Stimulated activated CD8-positive, alpha-beta memory T cell treated with anti-CD3 and anti-CD28 coated beads, Interleukin-15, amount 100 ng/mL, for 4 hours (primary cell): ENCODE data around the gene EBF4.

ENCODE experiments used
- DNase-seq, 2 donors: peaks; one replicate each; pipeline ENCODE4 v3.0.0-alpha.2; 2020; ENCODE audit warnings: low read depth in 2 of 2

The EBF4 gene

DNA sequence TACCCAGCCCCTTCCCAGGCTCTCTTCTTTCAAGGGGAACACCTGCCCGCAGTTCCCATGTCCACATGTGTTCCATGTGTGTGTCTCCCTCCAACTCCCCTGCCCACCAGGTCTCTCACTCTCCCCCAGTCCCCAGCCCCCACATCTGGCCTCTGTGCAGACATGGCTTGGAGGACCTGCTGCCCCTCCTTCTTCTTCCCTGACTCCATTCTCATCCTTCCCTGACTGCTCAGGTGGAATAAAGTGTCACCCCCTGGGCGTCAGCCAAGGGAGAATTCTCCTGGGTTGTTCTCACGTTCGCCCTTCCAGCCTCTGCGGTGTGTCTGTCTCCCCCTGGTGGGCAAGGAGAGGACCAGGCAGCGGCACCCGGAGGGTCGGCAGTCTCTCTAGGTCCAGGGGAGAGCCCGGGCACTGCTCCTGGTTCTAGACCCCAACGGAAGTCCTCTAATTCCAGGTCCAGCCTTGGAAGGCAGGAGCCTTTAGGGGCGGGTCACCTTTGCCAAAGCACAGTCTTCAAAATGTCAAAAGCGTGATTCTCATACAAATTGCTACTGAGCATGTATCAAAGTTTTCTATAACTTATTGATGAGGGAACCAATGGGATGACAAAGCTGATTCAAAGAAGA is 50.5 kb downstream of the EBF4 start:
- DNase-seq: peak; percentile 42 to 61

DNA sequence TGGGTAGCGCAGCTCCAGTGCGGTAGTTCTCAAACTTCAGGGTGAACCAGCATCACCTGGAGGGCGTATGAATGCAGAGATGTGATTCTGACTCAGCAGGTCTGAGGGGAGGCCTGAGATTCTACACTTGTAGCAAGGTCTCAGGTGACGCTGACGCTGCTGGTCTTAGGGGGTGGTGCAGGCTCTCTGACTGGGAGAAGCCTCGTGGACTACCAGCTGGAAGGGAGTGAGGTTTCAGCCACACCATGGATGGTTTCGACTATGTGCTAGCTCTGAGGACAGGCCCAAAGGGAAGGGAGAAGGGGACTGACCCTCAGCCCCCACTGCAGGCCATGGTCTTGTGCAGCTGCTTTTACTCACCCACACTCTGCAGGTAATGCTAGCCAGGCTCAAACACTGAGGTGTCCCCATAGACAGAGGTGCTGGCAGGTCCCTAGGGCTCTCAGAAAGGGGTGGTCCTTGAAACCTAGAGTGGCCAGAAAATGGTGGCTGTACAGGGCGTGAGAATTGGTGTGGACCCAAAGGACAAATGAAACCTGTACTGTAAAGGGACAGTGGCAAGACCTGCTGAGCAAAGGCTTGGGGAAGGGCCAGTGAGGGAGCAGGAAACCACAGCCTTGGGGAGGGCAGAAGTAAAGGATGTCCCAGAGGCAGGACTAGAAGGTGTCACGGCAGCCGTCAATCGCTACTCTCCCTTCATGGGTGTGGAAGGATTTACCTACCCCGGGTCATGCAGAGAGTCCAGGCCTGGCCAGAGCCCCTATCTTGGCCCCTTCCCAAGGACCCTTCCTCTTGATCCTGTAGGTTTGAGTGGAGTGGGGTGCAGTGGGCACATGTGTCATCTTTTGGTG is 52.7 kb downstream of the EBF4 start:
- no peak for DNase-seq

DNA sequence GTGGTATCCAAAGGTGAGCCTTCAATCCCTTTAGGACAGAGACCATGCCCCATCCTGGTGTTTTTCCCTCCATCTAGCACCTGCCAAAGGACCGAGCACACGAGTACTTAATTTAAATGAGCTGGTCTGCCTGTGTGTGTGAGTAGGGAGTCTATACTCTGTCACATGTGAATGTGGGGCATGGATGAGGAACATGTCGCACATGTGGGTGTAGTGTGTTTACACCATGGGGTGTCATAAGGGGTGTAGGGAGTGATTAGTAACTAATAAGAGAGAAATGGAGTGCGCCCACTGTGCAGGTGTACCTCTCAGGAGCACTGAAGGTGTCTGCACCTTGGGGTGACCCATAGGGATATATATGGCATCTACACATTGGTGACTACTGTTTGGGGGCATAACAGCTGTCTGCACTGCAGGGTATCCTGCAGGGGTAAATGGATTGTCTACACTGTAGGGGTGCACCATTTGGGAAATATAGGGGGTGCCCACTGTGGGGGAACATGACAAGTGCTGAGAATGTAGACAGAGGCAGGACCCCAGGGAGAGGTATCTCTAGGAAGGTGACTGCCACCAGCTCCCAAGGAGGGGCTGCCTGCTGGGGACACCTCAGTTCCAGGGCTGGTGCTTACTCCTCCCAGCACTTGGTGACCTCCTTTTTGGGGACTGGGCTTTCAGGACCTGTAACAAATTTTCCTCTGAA is 53.5 kb downstream of the EBF4 start:
- no peak for DNase-seq

DNA sequence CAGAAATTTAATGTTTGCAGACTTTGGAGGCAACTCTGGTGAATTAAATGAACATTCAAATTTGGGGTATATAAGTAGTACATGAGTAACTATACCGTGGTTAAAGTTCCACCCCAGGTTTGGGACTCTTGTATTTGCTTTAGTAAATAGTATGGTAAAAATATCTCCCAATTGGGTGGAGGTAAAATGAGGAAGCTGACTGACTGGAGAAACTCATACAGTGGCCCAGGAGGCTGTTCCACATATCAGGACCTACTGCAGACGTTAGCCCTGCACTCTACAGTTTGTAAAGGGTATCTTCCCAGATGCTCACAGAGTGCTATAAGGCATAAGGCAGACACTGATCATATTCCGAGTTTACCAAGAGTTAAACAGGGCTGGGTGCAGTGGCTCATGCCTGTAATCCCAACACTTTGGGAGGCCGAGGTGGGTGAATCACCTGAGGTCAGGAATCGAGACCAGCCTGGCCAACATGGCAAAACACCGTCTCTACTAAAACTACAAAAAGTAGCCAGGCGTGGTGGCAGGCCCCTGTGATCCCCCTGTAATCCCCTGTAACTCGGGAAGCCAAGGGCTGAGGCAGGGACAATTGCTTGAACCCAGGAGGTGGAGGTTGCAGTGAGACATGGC is 54.2 kb downstream of the EBF4 start:
- DNase-seq: no peak

DNA sequence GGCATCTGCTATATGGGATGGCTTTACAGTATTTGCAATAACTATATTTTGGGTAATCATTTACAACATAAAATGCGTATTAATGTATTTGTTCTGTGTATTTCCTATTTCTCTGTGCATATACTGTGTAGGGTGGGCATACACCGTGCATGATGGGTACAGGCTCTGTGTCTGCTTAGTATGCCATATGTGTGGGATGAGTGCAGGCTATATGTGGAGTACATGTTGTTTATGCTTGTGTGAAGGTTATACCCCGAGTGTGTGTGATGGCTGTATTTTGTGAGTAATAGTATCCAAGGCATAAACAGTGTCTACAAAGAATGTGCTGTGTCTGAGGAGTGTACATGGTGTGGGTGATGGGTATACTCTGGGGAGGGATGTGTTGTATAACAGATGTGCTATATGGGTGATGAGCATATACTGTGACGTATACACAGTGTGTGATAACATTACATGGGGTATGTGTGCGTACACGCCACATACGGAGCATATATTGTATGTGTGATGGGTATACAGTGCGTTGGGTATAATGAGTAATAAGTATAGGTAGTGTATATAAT is 55.2 kb downstream of the EBF4 start:
- DNase-seq: no peak

DNA sequence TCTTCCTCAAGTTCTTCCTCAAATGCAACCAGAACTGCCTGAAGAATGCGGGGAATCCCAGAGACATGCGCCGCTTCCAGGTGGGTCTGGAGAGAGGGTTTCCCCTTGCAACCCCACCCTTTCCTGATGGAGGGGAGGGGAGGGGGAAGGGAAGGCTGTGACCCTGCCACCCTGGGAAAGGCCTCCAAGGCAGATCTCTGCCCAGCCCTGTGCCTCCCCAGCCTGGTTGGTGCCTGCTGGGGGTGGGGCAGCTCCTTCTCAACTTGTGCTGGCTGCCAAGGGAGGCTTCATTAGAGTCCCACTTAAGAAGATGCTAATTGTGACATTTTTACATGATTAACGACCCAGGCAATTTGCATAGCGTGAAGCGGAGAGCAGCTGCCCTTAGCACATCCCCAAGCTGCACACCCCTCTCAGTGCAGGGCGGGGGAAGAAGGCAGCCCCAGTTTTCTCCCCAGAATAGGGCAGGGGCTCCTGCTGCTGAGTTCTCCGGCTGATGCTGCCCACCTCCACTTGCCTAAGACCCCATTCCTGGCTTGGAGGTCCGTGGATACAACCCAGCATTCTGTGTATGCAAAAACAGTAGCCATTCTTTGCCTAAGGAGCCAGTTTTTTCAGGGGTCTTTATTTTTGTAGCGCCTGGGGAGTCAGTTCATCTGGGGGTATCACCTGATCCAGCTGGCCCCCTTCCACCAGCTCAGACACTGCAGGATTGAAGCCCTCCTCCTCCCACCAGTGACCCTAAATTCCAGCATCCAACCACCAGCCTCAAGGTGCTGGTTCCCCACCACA is 56.2 kb downstream of the EBF4 start:
- no peak for DNase-seq

DNA sequence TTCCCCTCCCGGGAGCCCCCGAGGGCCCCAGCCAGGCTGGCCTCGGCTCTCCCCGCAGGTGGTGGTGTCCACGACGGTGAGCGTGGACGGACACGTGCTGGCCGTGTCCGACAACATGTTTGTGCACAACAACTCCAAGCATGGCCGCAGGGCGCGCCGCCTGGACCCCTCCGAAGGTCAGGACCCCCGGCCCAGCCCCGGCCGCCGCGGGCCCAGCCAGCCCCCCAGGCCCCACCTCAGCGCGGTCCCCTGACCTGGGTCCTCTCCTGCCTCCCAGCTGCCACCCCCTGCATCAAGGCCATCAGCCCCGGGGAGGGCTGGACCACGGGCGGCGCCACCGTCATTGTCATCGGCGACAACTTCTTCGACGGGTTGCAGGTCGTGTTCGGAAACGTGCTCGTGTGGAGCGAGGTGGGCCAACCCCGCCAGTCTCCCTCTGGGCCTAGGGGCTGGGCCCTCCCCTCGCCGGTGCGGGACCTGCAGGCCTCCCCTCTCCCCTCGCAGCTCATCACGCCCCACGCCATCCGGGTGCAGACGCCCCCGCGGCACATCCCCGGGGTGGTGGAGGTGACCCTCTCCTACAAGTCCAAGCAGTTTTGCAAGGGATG is 56.9 kb downstream of the EBF4 start:
- no peak for DNase-seq

DNA sequence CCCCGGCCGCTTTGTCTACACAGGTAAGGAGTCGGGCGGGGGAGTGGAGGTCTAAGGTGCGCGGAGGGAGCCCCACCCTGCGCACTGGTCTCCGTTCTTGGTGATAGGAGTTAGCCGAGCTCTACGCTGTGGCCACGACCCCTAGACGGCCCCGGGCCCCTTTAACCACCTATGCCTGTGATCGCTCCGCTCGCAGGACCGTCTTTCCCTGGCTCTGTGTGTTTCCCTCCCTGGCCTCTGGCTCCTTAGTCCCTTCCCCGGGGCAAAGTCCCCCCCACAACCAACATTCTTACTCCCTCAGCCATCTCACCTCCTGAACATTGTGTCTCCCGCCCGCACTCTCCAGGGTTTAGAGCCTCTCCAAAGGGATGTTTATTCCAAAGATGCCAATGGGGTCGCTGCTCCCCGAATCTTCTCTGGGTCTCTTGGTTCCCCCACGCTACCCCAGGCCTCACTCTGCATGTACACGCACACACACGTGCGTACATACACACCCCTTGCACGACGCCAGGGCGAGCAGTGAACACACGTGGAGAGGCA is 57.4 kb downstream of the EBF4 start:
- DNase-seq: no peak

DNA sequence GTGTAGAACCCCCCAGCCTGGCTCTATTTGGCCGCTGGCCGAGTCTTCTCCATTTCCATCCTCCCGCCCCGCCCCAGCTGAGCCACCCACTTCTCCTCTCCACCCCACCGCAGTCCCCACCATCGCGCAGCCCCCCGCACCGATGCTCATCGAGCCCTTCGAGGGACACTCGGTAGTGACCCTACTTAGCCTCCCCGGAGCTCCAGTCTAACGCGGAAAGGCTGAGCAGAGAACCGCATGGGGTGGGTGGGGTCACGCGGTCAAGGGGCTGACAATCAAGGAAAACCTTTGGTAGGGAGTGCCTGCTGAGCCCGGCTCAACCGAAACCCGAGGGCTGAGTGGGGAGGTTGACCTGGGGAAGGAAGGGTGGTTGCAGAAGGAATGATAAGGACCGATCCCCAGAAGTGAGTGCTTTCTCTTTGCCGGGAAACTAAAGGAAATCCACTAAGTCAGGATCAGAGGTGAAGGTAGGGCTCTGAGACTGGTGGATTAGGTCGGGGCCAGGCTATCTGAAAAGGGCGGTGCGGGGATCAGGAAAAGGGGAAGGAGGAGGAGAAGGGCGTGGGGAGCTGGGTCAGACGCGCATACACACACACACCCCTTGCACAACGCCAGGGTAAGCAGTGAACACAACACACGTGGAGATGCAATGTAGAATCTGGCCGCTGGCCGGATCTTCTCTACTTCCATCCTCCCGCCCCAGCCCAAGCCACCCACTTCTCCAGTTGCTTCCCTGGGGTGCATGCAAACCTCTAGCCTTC is 58.1 kb downstream of the EBF4 start:
- DNase-seq: no peak

DNA sequence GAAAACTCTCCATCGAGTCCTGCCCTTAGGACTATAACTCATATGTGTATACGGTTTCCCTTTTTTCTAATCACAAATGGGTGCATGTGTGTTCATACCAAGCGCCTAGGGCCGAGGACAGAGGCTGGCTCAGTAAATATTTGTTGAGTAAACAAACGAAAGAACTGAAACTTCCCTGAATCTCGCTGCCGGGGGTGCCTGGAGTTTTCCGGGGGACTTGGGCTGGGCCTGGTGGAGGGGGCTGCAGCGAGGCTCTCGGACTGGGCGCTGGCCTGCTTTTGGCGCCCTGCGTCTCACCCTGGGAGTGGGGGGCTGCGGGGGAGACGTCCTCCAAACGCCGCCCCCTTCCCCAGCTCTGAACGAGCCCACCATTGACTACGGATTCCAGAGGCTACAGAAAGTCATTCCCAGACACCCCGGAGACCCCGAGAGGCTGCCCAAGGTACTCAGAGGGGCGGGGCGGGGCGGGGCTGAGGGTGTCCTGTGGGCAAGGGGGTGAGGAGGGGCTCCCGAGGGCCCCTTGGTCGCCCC is 58.8 kb downstream of the EBF4 start:
- no peak for DNase-seq

DNA sequence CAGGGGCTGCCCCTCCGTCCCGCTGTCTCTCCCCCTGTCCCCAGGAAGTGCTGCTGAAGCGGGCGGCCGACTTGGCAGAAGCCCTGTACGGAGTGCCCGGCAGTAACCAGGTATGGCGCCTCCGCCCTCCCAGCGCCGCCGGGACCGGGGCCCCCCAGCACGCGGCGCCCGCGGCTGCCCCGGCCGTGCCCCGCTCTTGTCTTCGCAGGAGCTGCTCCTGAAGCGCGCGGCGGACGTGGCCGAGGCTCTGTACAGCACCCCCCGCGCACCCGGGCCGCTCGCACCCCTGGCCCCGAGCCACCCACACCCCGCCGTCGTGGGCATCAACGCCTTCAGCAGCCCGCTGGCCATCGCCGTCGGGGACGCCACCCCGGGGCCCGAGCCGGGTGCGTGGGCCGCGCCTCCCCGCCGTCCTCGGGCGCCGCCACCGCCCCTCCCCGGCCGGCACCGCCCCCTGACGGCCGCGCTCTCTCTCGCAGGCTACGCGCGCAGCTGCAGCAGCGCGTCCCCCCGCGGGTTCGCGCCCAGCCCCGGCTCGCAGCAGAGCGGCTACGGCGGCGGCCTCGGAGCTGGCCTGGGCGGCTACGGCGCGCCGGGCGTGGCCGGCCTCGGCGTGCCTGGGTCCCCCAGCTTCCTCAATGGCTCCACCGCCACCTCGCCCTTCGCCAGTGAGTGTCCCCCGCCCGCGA is 59.4 kb downstream of the EBF4 start:
- DNase-seq: no peak

DNA sequence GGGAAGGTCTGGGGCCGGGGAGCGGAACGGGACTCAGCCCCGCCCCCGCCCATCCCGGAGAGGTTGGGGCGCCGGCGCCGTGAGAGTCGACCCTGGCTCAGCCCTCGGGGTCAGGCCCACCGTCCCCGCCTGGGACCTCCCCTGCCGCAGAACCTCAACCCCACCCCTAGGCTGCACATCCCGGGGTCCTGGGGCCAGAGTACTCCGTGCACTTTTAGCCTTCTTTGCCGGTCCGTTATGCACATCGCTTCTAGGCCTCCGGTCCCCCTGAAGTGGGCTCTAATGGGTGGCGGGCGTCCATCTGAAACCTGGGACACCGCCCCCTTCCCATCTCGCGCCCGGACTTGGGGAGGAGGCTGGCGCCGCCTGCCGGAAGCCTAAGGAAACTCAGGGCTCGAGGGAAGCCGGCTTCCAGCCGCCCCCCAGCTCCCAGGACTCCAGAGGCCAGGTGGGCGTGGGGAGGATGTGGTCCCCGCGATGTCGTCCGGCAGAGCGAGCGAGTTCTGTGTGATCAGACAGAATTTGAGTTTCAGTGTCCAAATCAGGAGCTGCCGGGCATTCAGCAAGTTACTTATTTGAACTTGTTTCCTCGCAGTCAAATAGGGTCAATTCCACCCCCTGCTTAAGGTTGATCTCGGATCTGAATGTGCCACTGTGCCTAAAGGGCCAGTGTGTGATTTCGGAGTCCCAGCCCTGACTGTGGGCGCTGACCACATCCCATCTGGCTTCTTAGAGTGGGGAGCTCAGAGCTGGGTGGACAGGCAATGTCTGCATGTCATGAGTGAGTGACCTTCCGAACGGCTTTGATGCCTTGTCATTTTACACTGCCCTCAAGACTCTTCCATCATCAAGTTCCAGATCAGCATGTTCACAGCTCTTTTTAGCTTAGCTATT is 60.2 kb downstream of the EBF4 start:
- no peak for DNase-seq

DNA sequence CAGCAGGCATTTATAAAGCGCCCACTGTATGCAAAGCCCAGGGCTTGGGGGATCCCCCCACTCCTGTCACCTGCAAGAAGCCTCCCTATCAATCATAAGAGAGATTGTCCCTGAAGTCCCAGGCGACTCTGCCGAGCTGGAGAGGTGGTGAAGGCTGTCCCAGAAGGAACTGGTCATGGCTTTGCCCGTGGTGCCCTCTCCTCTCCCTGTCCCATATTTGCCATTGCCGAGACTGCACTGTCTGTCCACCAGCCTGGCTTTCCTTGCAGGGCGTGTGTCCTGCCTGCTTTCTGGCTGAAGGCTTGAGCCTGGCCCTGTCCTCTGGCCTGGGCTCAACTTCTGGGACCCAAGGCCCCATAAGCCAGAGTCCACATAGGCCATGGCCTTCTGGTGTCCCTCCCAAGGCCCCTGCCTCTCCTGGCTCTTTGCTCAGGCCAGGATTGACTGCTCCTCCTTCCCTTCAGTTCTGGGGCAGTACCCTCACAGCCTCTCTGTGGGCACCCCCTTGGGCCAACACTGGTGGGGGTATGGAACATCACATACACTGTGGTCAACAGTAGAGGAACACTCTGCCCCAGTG is 61.0 kb downstream of the EBF4 start:
- DNase-seq: no peak

DNA sequence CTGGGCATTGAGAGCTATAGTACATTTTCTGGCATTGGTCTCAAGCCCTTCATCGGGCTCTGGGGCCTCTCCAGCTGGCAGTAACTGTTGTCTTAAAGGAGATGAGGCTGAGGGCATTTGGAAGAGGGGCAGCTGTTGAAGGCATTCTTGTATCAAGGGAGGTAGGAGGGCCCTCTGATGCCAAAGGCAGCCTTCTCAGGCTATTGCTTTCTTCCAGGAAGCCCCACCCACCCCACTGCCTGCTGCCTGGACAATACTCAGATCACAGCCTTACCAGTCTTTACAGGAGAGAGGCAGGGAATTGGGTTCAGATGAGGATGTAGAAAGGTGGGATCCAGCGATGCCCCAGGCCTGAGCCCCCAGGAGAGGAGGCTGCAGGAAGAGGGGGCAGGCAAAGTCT is 61.8 kb downstream of the EBF4 start:
- no peak for DNase-seq

DNA sequence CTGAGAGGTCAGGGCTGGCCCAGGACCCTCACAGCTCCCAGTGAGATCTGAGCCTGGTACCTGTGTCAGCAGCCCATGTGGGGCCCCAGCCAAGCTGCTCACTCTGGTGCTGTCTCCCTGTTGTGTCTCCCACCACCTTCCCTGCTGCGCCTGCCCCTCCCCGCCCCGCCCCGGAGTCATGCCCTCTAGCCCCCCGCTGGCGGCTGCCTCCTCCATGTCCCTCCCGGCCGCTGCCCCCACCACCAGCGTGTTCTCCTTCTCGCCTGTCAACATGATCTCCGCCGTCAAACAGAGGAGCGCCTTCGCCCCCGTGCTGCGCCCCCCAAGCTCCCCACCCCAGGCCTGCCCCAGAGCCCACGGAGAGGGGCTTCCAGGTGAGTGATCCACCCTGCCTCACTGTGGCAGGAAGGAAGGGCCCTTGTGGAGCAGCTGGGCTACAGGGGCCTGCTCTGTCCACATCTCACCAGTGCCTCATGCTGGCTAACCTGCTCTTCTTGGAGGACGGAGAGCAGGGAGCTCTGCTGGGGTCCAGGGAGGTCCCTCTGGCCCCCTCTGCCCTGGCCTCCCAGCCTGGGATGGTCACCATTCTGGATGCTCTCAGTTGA is 63.0 kb downstream of the EBF4 start:
- no peak for DNase-seq

DNA sequence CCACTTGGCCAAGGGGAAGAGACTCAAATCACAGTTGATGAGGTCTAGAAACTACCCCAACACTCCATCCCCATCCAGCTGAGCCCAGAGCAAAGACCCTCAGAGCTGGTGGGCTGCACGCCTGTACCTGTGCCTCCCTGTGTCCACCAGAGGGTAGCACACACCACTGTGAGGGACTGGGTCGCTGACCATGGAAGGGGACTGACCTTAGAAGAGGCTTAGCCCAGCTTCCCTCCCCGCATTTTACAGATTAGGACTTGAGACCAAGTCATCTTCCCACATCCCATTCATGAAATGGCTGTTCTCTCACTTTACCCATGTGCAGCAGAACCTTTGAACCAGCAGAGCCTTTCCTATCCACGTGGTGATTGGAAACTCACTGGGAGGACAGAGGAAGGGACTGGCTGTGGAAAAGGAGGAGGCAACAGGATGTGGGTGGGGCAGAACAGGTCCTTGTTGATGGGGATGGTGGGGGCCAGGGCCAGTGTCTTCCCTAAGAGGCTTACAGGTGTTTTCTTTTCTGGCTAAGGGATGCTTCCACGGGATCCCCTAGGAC is 63.6 kb downstream of the EBF4 start:
- DNase-seq: no peak

DNA sequence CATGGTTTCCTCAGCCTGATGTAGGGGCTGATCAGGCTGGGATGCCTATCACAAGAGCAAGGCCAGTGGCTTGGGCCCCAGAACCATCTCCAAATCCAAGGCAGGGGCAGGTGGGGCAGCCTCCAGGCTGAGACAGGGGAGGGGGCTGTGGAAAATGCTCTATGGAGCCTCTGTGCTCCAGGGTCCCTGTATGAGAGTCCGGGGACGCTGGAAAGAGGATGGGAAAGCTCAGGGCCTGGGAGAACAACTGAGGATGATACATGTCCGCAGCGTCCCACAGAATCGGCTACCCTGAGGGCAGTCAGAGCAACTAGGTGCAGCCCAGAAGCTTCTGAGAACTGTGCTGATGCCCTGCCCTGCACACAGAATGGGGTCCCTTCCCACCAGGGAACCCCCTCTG is 64.4 kb downstream of the EBF4 start:
- DNase-seq: no peak
